ENCODE results near the gene RPAP2. TPM values are rescaled to one million over a fixed set of nuclear protein-coding genes. Genes with fewer than 3 reads are reported as not detected.

Gene RPAP2
- total RNA-seq, 3 donors from 2014 or later, result 17.1 to 33.5 (median 22.6) TPM

GRCh38 chr1:92299477-92300150, 755 bp downstream of the RPAP2 start:
- DNase-seq, result peak in 1 of 3 donors; percentile 4
- no peak for TF ChIP-seq CTCF (IDR thresholded peaks at IDR 0.05)
- ATAC-seq, result peak; percentile 1
- Histone ChIP-seq H3K9me3 (no peaks in the 10 kb centered on the region), H3K4me1 (ENCODE audit: low read depth) (peaks cover 18% of the 10 kb centered on the region), H3K36me3 (ENCODE audit: low read depth) (no peaks in the 10 kb centered on the region), H3K4me3 (peak overlapping the region; percentile 62)
- intact Hi-C loops (cut with DNase I, micrococcal nuclease), result no loop called here

- intact Hi-C loops (cut with DNase I, micrococcal nuclease), result no loop called here
- H3K36me3 ChIP-seq (ENCODE audit: low read depth), result no peaks in the 10 kb centered on the region
- H3K4me3 ChIP-seq, result no peak overlapping the region
- H3K9me3 ChIP-seq, result no peaks in the 10 kb centered on the region
- no peak for TF ChIP-seq CTCF (IDR thresholded peaks at IDR 0.05)
- no peak for ATAC-seq
- peaks cover 18% of the 10 kb centered on the region for H3K4me1 ChIP-seq (ENCODE audit: low read depth)
- no peak for DNase-seq
Measured at GRCh38 chr1:92301021-92301420, 2.2 kb downstream of the RPAP2 start.

GRCh38 chr1:92306020-92306419, 7.2 kb downstream of the RPAP2 start:
- no peaks in the 10 kb centered on the region for H3K36me3 ChIP-seq (ENCODE audit: low read depth)
- intact Hi-C loops (cut with DNase I, micrococcal nuclease), result no loop called here
- no peaks in the 10 kb centered on the region for H3K9me3 ChIP-seq
- DNase-seq (no peak), ATAC-seq (no peak)
- no peak for TF ChIP-seq CTCF (IDR thresholded peaks at IDR 0.05)
- H3K4me3 ChIP-seq, result no peak overlapping the region
- H3K4me1 ChIP-seq (ENCODE audit: low read depth), result no peaks in the 10 kb centered on the region

- TF ChIP-seq CTCF (IDR thresholded peaks at IDR 0.05), result no peak
- ATAC-seq (no peak), DNase-seq (no peak)
- no peaks in the 10 kb centered on the region for H3K4me1 ChIP-seq (ENCODE audit: low read depth)
- no peaks in the 10 kb centered on the region for H3K36me3 ChIP-seq (ENCODE audit: low read depth)
- H3K4me3 ChIP-seq, result no peak overlapping the region
- no peaks in the 10 kb centered on the region for H3K9me3 ChIP-seq
- intact Hi-C loops (cut with DNase I, micrococcal nuclease), result no loop called here
Measured at GRCh38 chr1:92307980-92308379, 9.1 kb downstream of the RPAP2 start.

- no peak overlapping the region for H3K4me3 ChIP-seq
- DNase-seq, result no peak
- ATAC-seq, result peak; percentile 45
- intact Hi-C loops (cut with DNase I, micrococcal nuclease), result no loop called here
- no peaks in the 10 kb centered on the region for H3K9me3 ChIP-seq
- TF ChIP-seq CTCF (IDR thresholded peaks at IDR 0.05), result no peak
- no peaks in the 10 kb centered on the region for H3K4me1 ChIP-seq (ENCODE audit: low read depth)
- no peaks in the 10 kb centered on the region for H3K36me3 ChIP-seq (ENCODE audit: low read depth)
Measured at GRCh38 chr1:92310185-92310597, 11.3 kb downstream of the RPAP2 start.

GRCh38 chr1:92314024-92314423, 15.2 kb downstream of the RPAP2 start:
- no peaks in the 10 kb centered on the region for H3K36me3 ChIP-seq (ENCODE audit: low read depth)
- H3K4me1 ChIP-seq (ENCODE audit: low read depth), result no peaks in the 10 kb centered on the region
- ATAC-seq, result no peak
- TF ChIP-seq CTCF (IDR thresholded peaks at IDR 0.05), result no peak
- intact Hi-C loops (cut with DNase I, micrococcal nuclease), result no loop called here
- no peaks in the 10 kb centered on the region for H3K9me3 ChIP-seq
- DNase-seq, result no peak
- no peak overlapping the region for H3K4me3 ChIP-seq
